Measurements from ENCODE around the gene HLF.

- TF ChIP-seq CTCF (IDR thresholded peaks at IDR 0.05; ENCODE audit: extremely low read depth in 1 of 2, insufficient read depth in 1 of 2, low read depth in 1 of 2, low read length in 2 of 2), result no peak
- TF ChIP-seq POLR2AphosphoS5 (IDR thresholded peaks at IDR 0.05; ENCODE audit: insufficient read depth, low read depth, low read length), result no peak
- no peak for TF ChIP-seq MYC (IDR thresholded peaks at IDR 0.05; ENCODE audit: low read depth, low read length)
- TF ChIP-seq MAX (IDR thresholded peaks at IDR 0.05; ENCODE audit: insufficient read depth, insufficient read length), result no peak
- no peak for TF ChIP-seq EZH2 (IDR thresholded peaks at IDR 0.05; ENCODE audit: borderline replicate concordance, low read depth, low read length, severe bottlenecking)
- no peak for TF ChIP-seq POLR2A (IDR thresholded peaks at IDR 0.05; ENCODE audit: low read depth, low read length)
- TF ChIP-seq FOS (IDR thresholded peaks at IDR 0.05; ENCODE audit: borderline replicate concordance, insufficient read depth, low read length), result no peak
- TF ChIP-seq JUN (IDR thresholded peaks at IDR 0.05; ENCODE audit: borderline replicate concordance, insufficient read depth, insufficient read length, low read depth), result no peak
Observed at GRCh38 chr17:55275894-55276804, 11.4 kb downstream of the HLF start.

Data from endothelial cell of umbilical vein (primary cell).